ENCODE measurements around the gene ENSA. TPM values are rescaled to one million over a fixed set of nuclear protein-coding genes. Genes with fewer than 3 reads are reported as not detected.

The ENSA gene
- total RNA-seq (2022; extraction: Qiagen RNA extraction), result 128 to 143 TPM (median 138 TPM) in 5 replicates

GRCh38 chr1:150629115-150629928 lies at the start of gene ENSA:
Gene ENSA, minus strand, starts transcription at chr1:150629612. Its CDS starts 142 bp downstream, at chr1:150629470.

GRCh38 chr1:150579110-150579944 lies 50.1 kb downstream of the ENSA start, which contains the start of gene MCL1:
Gene MCL1, minus strand, starts transcription at chr1:150579610. Its CDS starts 80 bp downstream, at chr1:150579530.

Other genes with a start within 250 kb of the ENSA start
- 21.1 to 25.0 TPM (median 23.1 TPM) in 5 replicates for gene TARS2, start 142.2 kb downstream of the ENSA start, total RNA-seq (2022; extraction: Qiagen RNA extraction)
- 1.4 to 2.0 TPM (median 1.8 TPM) in 5 replicates for gene ECM1, start 121.5 kb downstream of the ENSA start, total RNA-seq (2022; extraction: Qiagen RNA extraction)
- 0.22 TPM in 1 of 5 replicates, not detected in the others for gene FALEC, start 113.9 kb downstream of the ENSA start, total RNA-seq (2022; extraction: Qiagen RNA extraction)
- 4.4 to 7.3 TPM (median 6.8 TPM) in 5 replicates for gene ADAMTSL4, start 80.2 kb downstream of the ENSA start, total RNA-seq (2022; extraction: Qiagen RNA extraction)
- gene MCL1, start 50.0 kb downstream of the ENSA start, total RNA-seq (2022; extraction: Qiagen RNA extraction), result 227 to 337 TPM (median 299 TPM) in 5 replicates
- gene GOLPH3L, start 67.5 kb upstream of the ENSA start, total RNA-seq (2022; extraction: Qiagen RNA extraction), result 11.5 to 21.8 TPM (median 15.3 TPM) in 5 replicates
- gene HORMAD1, start 91.3 kb upstream of the ENSA start, total RNA-seq (2022; extraction: Qiagen RNA extraction), result 6.7 to 11.9 TPM (median 9.5 TPM) in 5 replicates
- gene CTSS, start 136.2 kb upstream of the ENSA start, total RNA-seq (2022; extraction: Qiagen RNA extraction), result 14.9 to 18.7 TPM (median 15.5 TPM) in 5 replicates
- 1.2 to 2.3 TPM (median 1.4 TPM) in 5 replicates for gene CTSK, start 178.6 kb upstream of the ENSA start, total RNA-seq (2022; extraction: Qiagen RNA extraction)
- gene ARNT, start 247.0 kb upstream of the ENSA start, total RNA-seq (2022; extraction: Qiagen RNA extraction), result 10.2 to 18.8 TPM (median 12.2 TPM) in 5 replicates

Data from A549 treated with Hydrocortisone at 1 μM for 4 hours (cell line).